BJ (cell line): ENCODE data around the gene THSD1. TPM values are rescaled to one million over a fixed set of nuclear protein-coding genes. Genes with fewer than 3 reads are reported as not detected.

Source experiments
- CTCF ChIA-PET: fragments of 350-600 bp; formaldehyde crosslinking; extraction: SDS; loops from one replicate; lab custom pipeline; 2021; ENCODE audit warnings: antibody characterized with exemption, inconsistent platforms; lab: Yijun Ruan, JAX
- POLR2A ChIA-PET: fragments of 300-600 bp; sonication (Branson Sonifier 250); formaldehyde crosslinking; extraction: SDS; loops from one replicate; lab custom pipeline; 2021; ENCODE audit warnings: antibody characterized with exemption; lab: Charles Lee
- DNase-seq: peaks from one replicate; pipeline ENCODE4 v3.0.0-alpha.2; 2011; ENCODE audit warnings: low read depth
- H3K27me3 ChIP-seq: 2 replicates; pipeline ENCODE4 v1.6.0; 2011; ENCODE audit warnings: low read length; ENCODE audit not compliant: control insufficient read depth, insufficient read depth
- H3K36me3 ChIP-seq: 2 replicates; pipeline ENCODE4 v1.5.1; 2011; ENCODE audit warnings: low read length; ENCODE audit not compliant: control insufficient read depth, insufficient read depth
- H3K4me3 ChIP-seq: 2 replicates; pipeline ENCODE4 v1.5.1; 2011; ENCODE audit warnings: low read depth, mild to moderate bottlenecking, control low read depth, low read length
- polyA plus RNA-seq: library from polyadenylated mRNA; depleted of rRNA; stranded (reverse); fragments of >200 nt; gene quantifications from 2 replicates; pipeline ENCODE4 v1.2.3, GENCODE V29; 2011
- TF ChIP-seq, protein P1 (sequence below): IDR thresholded peaks from 2 replicates; pipeline ENCODE4 v1.5.1; 2011; ENCODE audit warnings: low read depth, mild to moderate bottlenecking, control low read depth, inconsistent platforms, low read length, moderate library complexity; ENCODE audit not compliant: insufficient read depth

The THSD1 gene
- polyA plus RNA-seq, 1 experiment = 4.5 TPM

DNA sequence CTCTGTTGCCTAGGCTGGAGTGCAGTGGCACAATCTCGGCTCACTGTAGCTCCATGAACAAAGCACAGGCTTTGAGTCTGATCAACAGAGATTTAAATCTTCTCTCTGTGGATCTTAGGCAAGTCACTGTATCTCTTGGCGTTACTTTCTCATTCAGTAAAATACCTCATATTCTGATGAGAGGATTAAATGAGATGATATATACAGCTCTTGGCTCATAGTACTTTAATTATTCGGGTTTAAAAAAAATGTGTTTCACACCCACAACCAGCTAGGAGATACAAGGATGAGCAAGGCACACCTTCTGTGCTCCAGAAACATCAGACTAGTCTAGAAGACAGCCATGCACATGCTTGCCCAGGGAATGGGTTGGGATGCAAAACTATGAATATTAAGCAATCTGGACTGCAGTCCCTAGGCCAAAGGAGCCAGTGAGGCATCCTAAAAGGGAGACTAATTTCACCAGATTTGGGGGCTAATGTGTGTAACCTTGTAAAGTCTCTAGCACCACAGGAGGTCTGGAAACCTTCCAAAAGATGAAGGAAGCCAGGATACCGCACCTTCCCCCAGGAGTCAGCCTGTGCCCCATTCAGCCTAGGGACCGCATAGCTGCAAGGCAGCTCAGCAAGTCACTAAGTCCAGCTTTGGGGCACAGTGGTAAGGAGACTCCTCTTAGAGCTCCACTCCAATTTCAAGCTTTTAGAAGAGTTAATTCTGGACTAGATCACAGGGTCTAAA lies 42.0 kb upstream of the THSD1 start:
- Histone ChIP-seq H3K27me3 (no peaks in the 10 kb centered on the region), H3K4me3 (no peak overlapping the region), H3K36me3 (no peaks in the 10 kb centered on the region)
- CTCF ChIA-PET = interaction anchor here (1.2 to 1.9 kb wide), 4 partner anchors 11 to 246 kb away, joined by 3 to 7 read pairs (median 4); no protein-coding TSS in a partner anchor
- POLR2A ChIA-PET = no interaction called here
- TF ChIP-seq, protein P1, sequence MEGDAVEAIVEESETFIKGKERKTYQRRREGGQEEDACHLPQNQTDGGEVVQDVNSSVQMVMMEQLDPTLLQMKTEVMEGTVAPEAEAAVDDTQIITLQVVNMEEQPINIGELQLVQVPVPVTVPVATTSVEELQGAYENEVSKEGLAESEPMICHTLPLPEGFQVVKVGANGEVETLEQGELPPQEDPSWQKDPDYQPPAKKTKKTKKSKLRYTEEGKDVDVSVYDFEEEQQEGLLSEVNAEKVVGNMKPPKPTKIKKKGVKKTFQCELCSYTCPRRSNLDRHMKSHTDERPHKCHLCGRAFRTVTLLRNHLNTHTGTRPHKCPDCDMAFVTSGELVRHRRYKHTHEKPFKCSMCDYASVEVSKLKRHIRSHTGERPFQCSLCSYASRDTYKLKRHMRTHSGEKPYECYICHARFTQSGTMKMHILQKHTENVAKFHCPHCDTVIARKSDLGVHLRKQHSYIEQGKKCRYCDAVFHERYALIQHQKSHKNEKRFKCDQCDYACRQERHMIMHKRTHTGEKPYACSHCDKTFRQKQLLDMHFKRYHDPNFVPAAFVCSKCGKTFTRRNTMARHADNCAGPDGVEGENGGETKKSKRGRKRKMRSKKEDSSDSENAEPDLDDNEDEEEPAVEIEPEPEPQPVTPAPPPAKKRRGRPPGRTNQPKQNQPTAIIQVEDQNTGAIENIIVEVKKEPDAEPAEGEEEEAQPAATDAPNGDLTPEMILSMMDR = no peak
- no peak for DNase-seq

DNA sequence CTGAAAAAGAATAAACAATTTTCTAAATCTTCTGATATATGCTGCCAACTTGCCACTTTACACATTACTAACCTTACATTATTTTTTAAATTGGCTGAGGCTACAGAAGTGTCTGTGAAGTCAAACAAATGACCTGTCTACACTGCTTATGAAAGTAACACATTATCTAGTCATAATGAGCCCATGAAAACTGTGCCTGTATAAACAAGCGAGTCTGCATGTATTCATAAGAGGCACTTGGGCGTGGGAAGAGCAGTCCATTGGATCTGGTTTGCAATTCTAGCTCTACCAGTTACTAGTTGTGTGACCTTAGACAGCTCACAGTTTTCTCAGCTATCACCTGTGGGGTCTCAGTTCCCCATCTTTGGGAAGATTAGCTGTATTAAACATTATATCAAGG lies 41.4 kb upstream of the THSD1 start:
- Histone ChIP-seq H3K36me3 (no peaks in the 10 kb centered on the region), H3K4me3 (no peak overlapping the region), H3K27me3 (no peaks in the 10 kb centered on the region)
- ChIA-PET CTCF (interaction anchor here (1.2 to 1.9 kb wide), 3 partner anchors 11 to 104 kb away, joined by 3 to 7 read pairs (median 3); no protein-coding TSS in a partner anchor), POLR2A (no interaction called here)
- DNase-seq = no peak
- TF ChIP-seq, protein P1 = no peak

DNA sequence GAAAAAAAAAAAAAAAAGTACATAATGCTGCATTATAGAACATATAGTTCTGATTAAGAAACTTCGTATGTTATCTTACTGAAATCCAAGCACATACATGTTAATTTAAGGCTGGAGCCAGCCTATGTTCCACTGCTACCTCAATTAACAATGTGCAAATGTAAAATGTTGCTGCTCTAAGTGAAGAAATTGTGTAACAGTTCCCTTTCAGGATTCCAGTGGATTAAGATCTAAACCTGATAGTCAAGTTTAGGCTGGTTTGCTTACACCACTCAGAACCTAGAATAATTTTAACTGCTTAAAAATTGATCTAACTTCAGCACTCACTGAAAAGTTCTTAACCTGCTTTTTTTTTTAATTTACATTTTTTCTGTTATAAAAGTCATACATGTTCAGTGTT lies 40.3 kb upstream of the THSD1 start:
- Histone ChIP-seq H3K36me3 (no peaks in the 10 kb centered on the region; the same call in 1 of the 2 replicates), H3K27me3 (no peaks in the 10 kb centered on the region), H3K4me3 (no peak overlapping the region)
- ChIA-PET POLR2A (no interaction called here), CTCF (no interaction called here)
- TF ChIP-seq, protein P1 = no peak
- DNase-seq = no peak

DNA sequence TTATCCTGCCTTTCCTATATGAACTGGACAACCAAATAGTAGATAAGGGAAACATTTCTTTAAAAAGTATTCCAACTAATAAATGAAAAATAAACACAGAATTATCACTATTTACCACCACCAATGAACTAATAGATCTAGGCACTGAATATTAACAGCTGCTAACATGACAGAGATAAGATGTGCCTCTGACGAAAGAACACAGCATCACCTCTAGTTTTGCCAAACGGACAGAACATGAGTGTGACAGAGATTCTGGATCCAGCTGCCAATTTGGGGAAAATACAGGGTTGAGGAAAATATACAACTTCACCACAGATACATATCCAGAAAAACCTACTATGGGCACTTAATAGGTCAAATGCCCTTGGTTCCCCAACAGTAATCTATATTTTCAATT lies 26.5 kb upstream of the THSD1 start:
- Histone ChIP-seq H3K36me3 (peaks cover 4% of the 10 kb centered on the region), H3K4me3 (no peak overlapping the region), H3K27me3 (no peaks in the 10 kb centered on the region)
- TF ChIP-seq, protein P1 = no peak
- ChIA-PET CTCF (interaction anchor here (2.1 kb wide), 1 partner anchor 18 kb away, joined by 7 read pairs; the partner anchor contains the start of gene VPS36), POLR2A (no interaction called here)
- no peak for DNase-seq

DNA sequence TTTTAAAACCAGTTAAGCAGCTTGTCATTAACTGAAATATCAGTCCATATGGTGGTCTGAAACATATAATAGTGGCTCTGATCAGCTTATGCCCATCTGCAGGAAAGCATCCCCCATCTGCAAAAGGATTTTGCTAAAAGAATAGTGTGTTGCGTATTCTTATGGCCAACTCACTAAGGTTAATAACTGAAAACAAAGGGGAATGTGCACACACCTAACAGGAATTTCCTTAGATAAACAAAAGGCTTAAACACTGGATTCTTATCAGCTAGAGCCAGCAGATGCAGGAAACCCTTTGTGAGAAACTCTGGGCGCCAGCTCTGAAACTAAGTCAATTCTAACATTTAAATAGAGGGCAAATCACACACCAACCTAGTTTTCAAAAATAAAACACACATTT lies 22.3 kb upstream of the THSD1 start:
- ChIA-PET CTCF (interaction anchor here (0.5 to 1.9 kb wide), 3 partner anchors 21 to 31 kb away, joined by 3 to 6 read pairs (median 5); no protein-coding TSS in a partner anchor), POLR2A (no interaction called here)
- TF ChIP-seq, protein P1 = no peak
- Histone ChIP-seq H3K27me3 (no peaks in the 10 kb centered on the region), H3K4me3 (no peak overlapping the region), H3K36me3 (peaks cover 3% of the 10 kb centered on the region)
- DNase-seq = no peak
